ENCODE data around the gene SCAMP4.

Gene SCAMP4

GRCh38 chr19:1905110-1905862, at the start of gene SCAMP4, which contains the start of gene ADAT3:
Gene SCAMP4 (plus strand): TSS chr19:1905399. CDS start chr19:1915020, 9,621 bp downstream.
Gene ADAT3 (plus strand): TSS chr19:1905399. CDS start chr19:1912048, 6,649 bp downstream.
- ATAC-seq (peak; percentile 98), DNase-seq (peak; percentile 99)

- ATAC-seq (peak; percentile 39), DNase-seq (peak; percentile 62)
Observed at GRCh38 chr19:1855828-1856255, 49.4 kb upstream of the SCAMP4 start.

GRCh38 chr19:1856345-1856697, 48.9 kb upstream of the SCAMP4 start:
- DNase-seq, result no peak

GRCh38 chr19:1856698-1857603, 48.2 kb upstream of the SCAMP4 start:
- DNase-seq (peak; percentile 74), ATAC-seq (peak; percentile 10)

More at GRCh38 chr19:1856345-1856697, 48.9 kb upstream of the SCAMP4 start:
- ATAC-seq, result no peak

GRCh38 chr19:1857648-1858326, 47.4 kb upstream of the SCAMP4 start:
- ATAC-seq (no peak), DNase-seq (peak; percentile 11)

GRCh38 chr19:1858412-1859081, 46.7 kb upstream of the SCAMP4 start:
- DNase-seq, result peak; percentile 16

GRCh38 chr19:1859331-1859781, 45.8 kb upstream of the SCAMP4 start:
- DNase-seq (no peak), ATAC-seq (no peak)

More at GRCh38 chr19:1858412-1859081, 46.7 kb upstream of the SCAMP4 start:
- no peak for ATAC-seq

GRCh38 chr19:1860042-1860775, 45.0 kb upstream of the SCAMP4 start:
- ATAC-seq (no peak), DNase-seq (peak; percentile 55)

GRCh38 chr19:1860821-1861598, 44.2 kb upstream of the SCAMP4 start:
- DNase-seq, result no peak
- no peak for ATAC-seq

GRCh38 chr19:1861599-1862031, 43.6 kb upstream of the SCAMP4 start:
- DNase-seq, result no peak

GRCh38 chr19:1862068-1862423, 43.2 kb upstream of the SCAMP4 start:
- ATAC-seq, result no peak
- DNase-seq, result no peak

More at GRCh38 chr19:1861599-1862031, 43.6 kb upstream of the SCAMP4 start:
- no peak for ATAC-seq

- DNase-seq (peak; percentile 77), ATAC-seq (no peak)
Observed at GRCh38 chr19:1862424-1863327, 42.5 kb upstream of the SCAMP4 start.

GRCh38 chr19:1863328-1863637, 41.9 kb upstream of the SCAMP4 start, which contains the start of gene KLF16:
Gene KLF16 (minus strand): TSS chr19:1863579. CDS start chr19:1863497, 82 bp downstream.
- ATAC-seq (peak; percentile 0), DNase-seq (no peak)

GRCh38 chr19:1863638-1864479, 41.3 kb upstream of the SCAMP4 start:
- DNase-seq (peak; percentile 97), ATAC-seq (peak; percentile 74)

GRCh38 chr19:1864480-1865171, 40.6 kb upstream of the SCAMP4 start:
- DNase-seq (peak; percentile 83), ATAC-seq (peak; percentile 35)

- DNase-seq (no peak), ATAC-seq (no peak)
Observed at GRCh38 chr19:1865172-1866010, 39.8 kb upstream of the SCAMP4 start.

All from stimulated activated naive CD8-positive, alpha-beta T cell treated with anti-CD3 and anti-CD28 coated beads, Interleukin-15, Interleukin-2, amounts not matched to agents 100 U/mL and 50 U/mL, for 24 hours (primary cell).